Measurements from ENCODE around the gene PPP1R12A. TPM values are rescaled to one million over a fixed set of nuclear protein-coding genes. Genes with fewer than 3 reads are reported as not detected.

PPP1R12A gene
- total RNA-seq, 2 experiments from 2014 or later: 44.5 to 65.1 TPM

GRCh38 chr12:79834712-79835376 lies 100.1 kb downstream of the PPP1R12A start:
- Histone ChIP-seq H2AFZ (ENCODE audit: low read length) (no peak overlapping the region), H3K27ac (ENCODE audit: low read depth, low read length, poor library complexity, severe bottlenecking) (no peak overlapping the region), H3K4me2 (ENCODE audit: low read length) (no peak overlapping the region), H3K79me2 (ENCODE audit: insufficient read depth, low read depth, low read length) (no peaks in the 10 kb centered on the region), H3K9me3 (ENCODE audit: low read length) (peaks cover 22% of the 10 kb centered on the region), H3K4me1 (ENCODE audit: insufficient read depth, low read length, poor library complexity, severe bottlenecking) (no peaks in the 10 kb centered on the region), H3K9me2 (ENCODE audit: insufficient read depth, low read length) (no peaks in the 10 kb centered on the region), H3K36me3 (ENCODE audit: insufficient read depth, low read length) (peaks cover 57% of the 10 kb centered on the region), H3K4me3 (ENCODE audit: low read depth, low read length, poor library complexity, severe bottlenecking) (no peak overlapping the region), H4K20me1 (ENCODE audit: insufficient read depth, low read length) (no peaks in the 10 kb centered on the region)
- ChIA-PET POLR2A (interaction anchor here (0.6 kb wide), 1 partner anchor 164 kb away, joined by 4 read pairs; no protein-coding TSS in a partner anchor), CTCF (ENCODE audit: unreplicated experiment) (no interaction called here)
- intact Hi-C loops (cut with micrococcal nuclease; ENCODE audit: unreplicated experiment): no loop called here
- DNase-seq (ENCODE audit: low spot score): no peak
- BruUV-seq (replicated peaks): no TSS peak
- TF ChIP-seq CTCF (conservative IDR thresholded peaks at IDR 0.05; ENCODE audit: low read length) (no peak), EZH2phosphoT487 (IDR thresholded peaks at IDR 0.05; ENCODE audit: borderline replicate concordance, low read depth, low read length) (no peak)

DNA sequence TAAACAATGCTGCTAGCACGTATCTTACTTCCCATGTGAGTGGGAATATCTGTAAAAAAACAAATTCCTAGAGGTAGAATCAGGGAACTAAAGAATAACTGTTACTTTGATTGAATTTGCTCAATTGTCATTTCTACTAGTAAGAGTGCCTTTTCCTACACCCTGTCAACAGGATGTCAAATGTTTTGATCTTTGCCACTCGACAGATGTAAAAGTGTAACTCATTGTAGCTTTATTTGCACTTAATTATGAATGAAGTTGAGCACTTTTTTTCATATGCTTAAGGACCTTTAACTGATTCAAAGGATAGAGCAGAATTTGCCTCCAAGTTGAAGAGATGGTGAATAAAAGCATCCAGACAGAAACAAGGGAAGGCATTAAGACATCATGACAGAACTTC lies 104.5 kb downstream of the PPP1R12A start:
- CTCF ChIA-PET (ENCODE audit: unreplicated experiment): no interaction called here
- H2AFZ ChIP-seq (ENCODE audit: low read length): no peak overlapping the region

More for the DNA sequence above, 104.5 kb downstream of the PPP1R12A start:
- peaks cover 59% of the 10 kb centered on the region for H3K36me3 ChIP-seq (ENCODE audit: insufficient read depth, low read length)
- TF ChIP-seq EZH2phosphoT487 (IDR thresholded peaks at IDR 0.05; ENCODE audit: borderline replicate concordance, low read depth, low read length) (no peak), CTCF (conservative IDR thresholded peaks at IDR 0.05; ENCODE audit: low read length) (no peak)
- POLR2A ChIA-PET: interaction anchor here (0.6 to 0.7 kb wide), 2 partner anchors 9 to 187 kb away, joined by 3 read pairs; no protein-coding TSS in a partner anchor
- BruUV-seq (replicated peaks): no TSS peak
- H3K4me3 ChIP-seq (ENCODE audit: low read depth, low read length, poor library complexity, severe bottlenecking): no peak overlapping the region
- no peak for DNase-seq (ENCODE audit: low spot score)
- intact Hi-C loops (cut with micrococcal nuclease; ENCODE audit: unreplicated experiment): no loop called here
- no peaks in the 10 kb centered on the region for H3K79me2 ChIP-seq (ENCODE audit: insufficient read depth, low read depth, low read length)
- no peaks in the 10 kb centered on the region for H4K20me1 ChIP-seq (ENCODE audit: insufficient read depth, low read length)
- H3K4me2 ChIP-seq (ENCODE audit: low read length): no peak overlapping the region
- no peaks in the 10 kb centered on the region for H3K4me1 ChIP-seq (ENCODE audit: insufficient read depth, low read length, poor library complexity, severe bottlenecking)
- H3K9me3 ChIP-seq (ENCODE audit: low read length): no peaks in the 10 kb centered on the region
- no peaks in the 10 kb centered on the region for H3K9me2 ChIP-seq (ENCODE audit: insufficient read depth, low read length)
- H3K27ac ChIP-seq (ENCODE audit: low read depth, low read length, poor library complexity, severe bottlenecking): no peak overlapping the region
